SKM-1 (cell line): ENCODE measurements around the gene CMIP.

ENCODE experiments used
- DNase-seq: peaks from one replicate; lab custom pipeline; 2025; ENCODE audit not compliant: unreplicated experiment; lab: John Stamatoyannopoulos, UW

The CMIP gene

GRCh38 chr16:81446907-81447268 lies 2.3 kb downstream of the CMIP start:
- DNase-seq, result no peak

GRCh38 chr16:81447383-81448101 lies 2.9 kb downstream of the CMIP start:
- DNase-seq, result peak; percentile 44

- no peak for DNase-seq
Measured at GRCh38 chr16:81448154-81449131, 3.8 kb downstream of the CMIP start.

- DNase-seq, result no peak
Measured at GRCh38 chr16:81449241-81449640, 4.6 kb downstream of the CMIP start.

GRCh38 chr16:81449899-81450608 lies 5.4 kb downstream of the CMIP start:
- DNase-seq, result no peak

- no peak for DNase-seq
Measured at GRCh38 chr16:81450783-81451491, 6.3 kb downstream of the CMIP start.

GRCh38 chr16:81451753-81452680 lies 7.4 kb downstream of the CMIP start:
- DNase-seq, result peak; percentile 74

- DNase-seq, result no peak
Measured at GRCh38 chr16:81453091-81453728, 8.6 kb downstream of the CMIP start.

- no peak for DNase-seq
Measured at GRCh38 chr16:81454044-81454443, 9.4 kb downstream of the CMIP start.

GRCh38 chr16:81455006-81455405 lies 10.4 kb downstream of the CMIP start:
- no peak for DNase-seq

- DNase-seq, result no peak
Measured at GRCh38 chr16:81455720-81456494, 11.3 kb downstream of the CMIP start.

- DNase-seq, result no peak
Measured at GRCh38 chr16:81456523-81457325, 12.1 kb downstream of the CMIP start.

- DNase-seq, result no peak
Measured at GRCh38 chr16:81457326-81458133, 12.9 kb downstream of the CMIP start.

- DNase-seq, result no peak
Measured at GRCh38 chr16:81458149-81458669, 13.6 kb downstream of the CMIP start.

- DNase-seq, result no peak
Measured at GRCh38 chr16:81458827-81459598, 14.4 kb downstream of the CMIP start.

GRCh38 chr16:81460075-81460474 lies 15.5 kb downstream of the CMIP start:
- DNase-seq, result no peak
